GM23248 (cell line): ENCODE results near the gene DUSP5. TPM values are rescaled to one million over a fixed set of nuclear protein-coding genes. Genes with fewer than 3 reads are reported as not detected.
A peak's percentile ranks its signal among the peaks of the same experiment; 100 is the strongest.

ENCODE experiments used
- DNase-seq: peaks from one replicate; pipeline ENCODE4 v3.0.0-alpha.2; 2015
- H2AFZ ChIP-seq: fragments of 200-600 bp; sonication (generic); 2 replicates; pipeline ENCODE4 v1.6.1; 2016; ENCODE audit warnings: antibody characterized with exemption
- H3F3A ChIP-seq: fragments of 200-600 bp; sonication (generic); 2 replicates; pipeline ENCODE4 v1.6.1; 2016; ENCODE audit warnings: mild to moderate bottlenecking, antibody characterized with exemption, mixed run types; ENCODE audit not compliant: insufficient read depth
- H3K27ac ChIP-seq: fragments of 200-600 bp; sonication (generic); 2 replicates; pipeline ENCODE4 v1.5.1; 2016; ENCODE audit warnings: mild to moderate bottlenecking
- H3K27me3 ChIP-seq: fragments of 200-600 bp; sonication (generic); replicated peaks from 2 replicates; pipeline ENCODE4 v1.6.1; 2016; ENCODE audit warnings: mild to moderate bottlenecking; ENCODE audit not compliant: insufficient read depth
- H3K36me3 ChIP-seq: fragments of 200-600 bp; sonication (generic); 2 replicates; pipeline ENCODE4 v1.6.1; 2016; ENCODE audit warnings: low read depth, mild to moderate bottlenecking
- H3K4me1 ChIP-seq: fragments of 200-600 bp; sonication (generic); 2 replicates; pipeline ENCODE4 v1.6.1; 2016; ENCODE audit warnings: mild to moderate bottlenecking; ENCODE audit not compliant: insufficient read depth
- H3K4me2 ChIP-seq: fragments of 200-600 bp; sonication (generic); one replicate; pipeline ENCODE4 v1.6.1; 2016; ENCODE audit warnings: mild to moderate bottlenecking; ENCODE audit not compliant: unreplicated experiment
- H3K4me3 ChIP-seq: fragments of 200-600 bp; sonication (generic); 2 replicates; pipeline ENCODE4 v1.5.1; 2016; ENCODE audit warnings: mild to moderate bottlenecking
- H3K79me2 ChIP-seq: fragments of 200-600 bp; sonication (generic); 2 replicates; pipeline ENCODE4 v1.6.1; 2016; ENCODE audit warnings: mild to moderate bottlenecking; ENCODE audit not compliant: insufficient read depth
- H3K9ac ChIP-seq: fragments of 200-600 bp; sonication (generic); 2 replicates; pipeline ENCODE4 v1.6.1; 2016; ENCODE audit warnings: mild to moderate bottlenecking
- H3K9me2 ChIP-seq: fragments of 200-600 bp; sonication (generic); 2 replicates; pipeline ENCODE4 v1.6.1; 2016; ENCODE audit warnings: mixed run types, mild to moderate bottlenecking, moderate library complexity; ENCODE audit not compliant: insufficient read depth
- H3K9me3 ChIP-seq: fragments of 200-600 bp; sonication (generic); one replicate; pipeline ENCODE4 v1.6.1; 2017; ENCODE audit warnings: low read depth
- H4K20me1 ChIP-seq: fragments of 200-600 bp; sonication (generic); 2 replicates; pipeline ENCODE4 v1.6.0; 2016; ENCODE audit not compliant: insufficient read depth
- EZH2 ChIP-seq: fragments of 200-600 bp; sonication (generic); IDR thresholded peaks from 2 replicates; pipeline ENCODE4 v1.6.1; 2018; ENCODE audit warnings: antibody characterized with exemption, mild to moderate bottlenecking; ENCODE audit not compliant: insufficient read depth, poor library complexity, severe bottlenecking
- EZH2phosphoT487 ChIP-seq: fragments of 200-600 bp; sonication (generic); IDR thresholded peaks from 2 replicates; pipeline ENCODE4 v1.6.1; 2018; ENCODE audit warnings: antibody characterized with exemption, moderate library complexity, mild to moderate bottlenecking, low read depth; ENCODE audit not compliant: insufficient read depth
- WGBS, 2 experiments: methylation state at CpG; one replicate each; pipeline ENCODE4 v1.1.6; 2015 to 2017; ENCODE audit warnings: low lambda C conversion rate in 2 of 2, low coverage in 1 of 2; ENCODE audit errors: missing lambda C conversion rate in 2 of 2; 5-methylcytosine and 5-hydroxymethylcytosine counted together
- in situ Hi-C: fragments of 300-500 bp; cut with MboI; formaldehyde crosslinking; loops from 2 replicates; pipeline ENCODE4 v1.15.0; 2020
- polyA plus RNA-seq: library from polyadenylated mRNA; unstranded; fragments of >200 nt; fragmentation: Nextera tagmentation; extraction: Ambion mirVana; gene quantifications from 2 replicates; pipeline ENCODE4 v1.2.1, GENCODE V29; 2016
- total RNA-seq: library from RNA; depleted of rRNA; stranded (reverse); fragments of >200 nt; shearing (Covaris generic); gene quantifications from 2 replicates; pipeline ENCODE4 v1.2.3, GENCODE V29; 2014

The DUSP5 gene
- total and polyA plus RNA-seq, 2 experiments from 2014 or later, result 5.8 to 17.8 TPM

- Histone ChIP-seq H3K79me2 (peaks cover 11% of the 10 kb centered on the region), H3K9ac (no peak overlapping the region), H3F3A (peaks cover 29% of the 10 kb centered on the region), H4K20me1 (no peaks in the 10 kb centered on the region), H3K27me3 (no peaks in the 10 kb centered on the region), H3K9me3 (no peaks in the 10 kb centered on the region), H3K4me2 (no peak overlapping the region), H3K36me3 (no peaks in the 10 kb centered on the region), H3K27ac (no peak overlapping the region), H3K4me3 (no peak overlapping the region), H3K9me2 (no peaks in the 10 kb centered on the region), H2AFZ (no peak overlapping the region), H3K4me1 (peaks cover 20% of the 10 kb centered on the region)
- in situ Hi-C loops, result no loop called here
- WGBS, 2 experiments, result 99% methylated on average over 4 of the region's 4 CpGs
- DNase-seq, result no peak
- TF ChIP-seq EZH2 (no peak), EZH2phosphoT487 (no peak)
These were observed 7.1 kb upstream of the DUSP5 start for GRCh38 chr10:110490640-110491039.

- peak overlapping the region; percentile 17; the same call in 1 of the 2 replicates for H3K27ac ChIP-seq
- TF ChIP-seq EZH2 (no peak), EZH2phosphoT487 (no peak)
- in situ Hi-C loops, result no loop called here
These were observed 6.4 kb upstream of the DUSP5 start for GRCh38 chr10:110491346-110491745.

GRCh38 chr10:110492069-110492822 is 5.5 kb upstream of the DUSP5 start:
- no peaks in the 10 kb centered on the region for H3K36me3 ChIP-seq
- peaks cover 20% of the 10 kb centered on the region for H3K4me1 ChIP-seq
- H2AFZ ChIP-seq, result no peak overlapping the region
- peaks cover 37% of the 10 kb centered on the region for H3F3A ChIP-seq
- no peak for TF ChIP-seq EZH2
- no peak for TF ChIP-seq EZH2phosphoT487
- H3K9me2 ChIP-seq, result no peaks in the 10 kb centered on the region
- peaks cover 21% of the 10 kb centered on the region for H3K79me2 ChIP-seq
- no peaks in the 10 kb centered on the region for H4K20me1 ChIP-seq
- peak overlapping the region; percentile 11; the same call in 1 of the 2 replicates for H3K9ac ChIP-seq
- no peak for DNase-seq
- H3K4me2 ChIP-seq, result no peak overlapping the region
- no peaks in the 10 kb centered on the region for H3K27me3 ChIP-seq
- 87 to 89% methylated on average over 5 of the region's 5 CpGs for WGBS, 2 experiments
- H3K4me3 ChIP-seq, result no peak overlapping the region
- in situ Hi-C loops, result no loop called here
- no peaks in the 10 kb centered on the region for H3K9me3 ChIP-seq
- H3K27ac ChIP-seq, result peak overlapping the region; percentile 17

More at GRCh38 chr10:110491346-110491745, 6.4 kb upstream of the DUSP5 start:
- no peak overlapping the region for H3K4me2 ChIP-seq
- H2AFZ ChIP-seq, result no peak overlapping the region
- no peaks in the 10 kb centered on the region for H3K9me3 ChIP-seq
- WGBS, 2 experiments, result 31 to 54% methylated on average over 2 of the region's 2 CpGs
- peaks cover 20% of the 10 kb centered on the region for H3K4me1 ChIP-seq
- H3F3A ChIP-seq, result peaks cover 31% of the 10 kb centered on the region
- H3K36me3 ChIP-seq, result no peaks in the 10 kb centered on the region
- H4K20me1 ChIP-seq, result no peaks in the 10 kb centered on the region
- H3K9me2 ChIP-seq, result no peaks in the 10 kb centered on the region
- no peaks in the 10 kb centered on the region for H3K27me3 ChIP-seq
- DNase-seq, result peak; percentile 53
- H3K79me2 ChIP-seq, result peaks cover 12% of the 10 kb centered on the region
- no peak overlapping the region for H3K4me3 ChIP-seq
- no peak overlapping the region for H3K9ac ChIP-seq

GRCh38 chr10:110493832-110494426 is 3.8 kb upstream of the DUSP5 start:
- TF ChIP-seq EZH2 (no peak), EZH2phosphoT487 (no peak)

More at GRCh38 chr10:110493832-110494426, 3.8 kb upstream of the DUSP5 start:
- Histone ChIP-seq H2AFZ (no peak overlapping the region), H3K4me3 (no peak overlapping the region), H3K9me3 (no peaks in the 10 kb centered on the region), H3K4me1 (peaks cover 13% of the 10 kb centered on the region), H3K79me2 (peaks cover 32% of the 10 kb centered on the region), H3F3A (peaks cover 32% of the 10 kb centered on the region), H3K27me3 (no peaks in the 10 kb centered on the region), H4K20me1 (no peaks in the 10 kb centered on the region), H3K27ac (no peak overlapping the region), H3K9ac (no peak overlapping the region), H3K9me2 (no peaks in the 10 kb centered on the region), H3K4me2 (no peak overlapping the region), H3K36me3 (no peaks in the 10 kb centered on the region)
- no peak for DNase-seq
- in situ Hi-C loops, result no loop called here
- 91% methylated on average over 11 of the region's 11 CpGs for WGBS, 2 experiments
